Activated T-cell treated with anti-CD3 and anti-CD28 coated beads, Interleukin-2, amount 50 U/mL, for 4 hours (primary cell): ENCODE measurements around the gene MERTK. TPM values are rescaled to one million over a fixed set of nuclear protein-coding genes. Genes with fewer than 3 reads are reported as not detected.
"Not testable (repeated sequence)": the region's sequence is repeated elsewhere in the genome, so short reads cannot be mapped to it uniquely, and the experiment has no call there.

Experiments
- ATAC-seq, 2 donors: fragments of 200-7000 bp; cut with Tn5 transposase; one replicate each; pipeline ENCODE4 v1.10.0; 2021
- DNase-seq: peaks from one replicate; pipeline ENCODE4 v3.0.0-alpha.2; 2020
- H3K27me3 Mint-ChIP-seq: one replicate; pipeline ENCODE4 v1.8.0; 2021; ENCODE audit warnings: low read depth, mixed read lengths
- H3K36me3 Mint-ChIP-seq: one replicate; pipeline ENCODE4 v1.8.0; 2022; ENCODE audit warnings: mixed read lengths; ENCODE audit not compliant: insufficient read depth
- H3K4me1 Mint-ChIP-seq: one replicate; pipeline ENCODE4 v1.8.0; 2021; ENCODE audit warnings: low read depth, mixed read lengths
- H3K4me3 Mint-ChIP-seq: one replicate; pipeline ENCODE4 v1.8.0; 2021; ENCODE audit warnings: mild to moderate bottlenecking, moderate library complexity, mixed read lengths
- H3K9me3 Mint-ChIP-seq: one replicate; pipeline ENCODE4 v1.8.0; 2021; ENCODE audit warnings: mixed read lengths
- total RNA-seq, 3 donors: library from RNA; stranded (reverse); gene quantifications; one replicate each; pipeline ENCODE4 v1.2.1, GENCODE V29; 2021

The MERTK gene
- total RNA-seq, 3 donors from 2014 or later: 0.42 to 0.87 (median 0.63) TPM

- no peaks in the 10 kb centered on the region for H3K9me3 Mint-ChIP-seq
- no peak for DNase-seq
- no peaks in the 10 kb centered on the region for H3K36me3 Mint-ChIP-seq
- no peak overlapping the region for H3K4me3 Mint-ChIP-seq
- H3K4me1 Mint-ChIP-seq: peaks cover 4% of the 10 kb centered on the region
- no peak for ATAC-seq
- peaks cover 7% of the 10 kb centered on the region for H3K27me3 Mint-ChIP-seq
These were observed 133.8 kb downstream of the MERTK start for GRCh38 chr2:112032224-112032586.

- Mint-ChIP-seq H3K4me3 (no peak overlapping the region), H3K36me3 (no peaks in the 10 kb centered on the region), H3K27me3 (peaks cover 7% of the 10 kb centered on the region), H3K4me1 (peaks cover 4% of the 10 kb centered on the region), H3K9me3 (peaks cover 5% of the 10 kb centered on the region)
- ATAC-seq: no peak
- no peak for DNase-seq
These were observed 134.5 kb downstream of the MERTK start for GRCh38 chr2:112032689-112033465.

GRCh38 chr2:112033600-112033999 lies 135.2 kb downstream of the MERTK start:
- Mint-ChIP-seq H3K9me3 (peaks cover 5% of the 10 kb centered on the region), H3K27me3 (peaks cover 7% of the 10 kb centered on the region), H3K36me3 (no peaks in the 10 kb centered on the region), H3K4me1 (peaks cover 4% of the 10 kb centered on the region), H3K4me3 (no peak overlapping the region)
- no peak for ATAC-seq
- no peak for DNase-seq

GRCh38 chr2:112034924-112035323 lies 136.5 kb downstream of the MERTK start:
- Mint-ChIP-seq H3K4me3 (no peak overlapping the region), H3K9me3 (peaks cover 5% of the 10 kb centered on the region), H3K27me3 (peaks cover 6% of the 10 kb centered on the region), H3K36me3 (no peaks in the 10 kb centered on the region), H3K4me1 (peaks cover 4% of the 10 kb centered on the region)
- ATAC-seq: no peak
- no peak for DNase-seq

GRCh38 chr2:112035786-112036185 lies 137.4 kb downstream of the MERTK start:
- Mint-ChIP-seq H3K9me3 (peaks cover 5% of the 10 kb centered on the region), H3K27me3 (peaks cover 4% of the 10 kb centered on the region), H3K36me3 (no peaks in the 10 kb centered on the region), H3K4me1 (peaks cover 4% of the 10 kb centered on the region), H3K4me3 (no peak overlapping the region)
- ATAC-seq: no peak
- DNase-seq: no peak

- H3K9me3 Mint-ChIP-seq, H3K36me3 Mint-ChIP-seq, H3K27me3 Mint-ChIP-seq, DNase-seq, H3K4me1 Mint-ChIP-seq, ATAC-seq, H3K4me3 Mint-ChIP-seq: not testable (repeated sequence)
These were observed 141.1 kb downstream of the MERTK start for GRCh38 chr2:112039556-112039955.

GRCh38 chr2:112040066-112040465 lies 141.7 kb downstream of the MERTK start:
- H3K4me1 Mint-ChIP-seq, H3K36me3 Mint-ChIP-seq, H3K27me3 Mint-ChIP-seq, DNase-seq, ATAC-seq, H3K9me3 Mint-ChIP-seq, H3K4me3 Mint-ChIP-seq: not testable (repeated sequence)

- H3K4me3 Mint-ChIP-seq, DNase-seq, H3K27me3 Mint-ChIP-seq, H3K9me3 Mint-ChIP-seq, H3K36me3 Mint-ChIP-seq, H3K4me1 Mint-ChIP-seq, ATAC-seq: not testable (repeated sequence)
These were observed 143.1 kb downstream of the MERTK start for GRCh38 chr2:112041460-112041859.

- ATAC-seq: no peak
- Mint-ChIP-seq H3K4me1 (no peaks in the 10 kb centered on the region), H3K9me3 (peaks cover 4% of the 10 kb centered on the region), H3K27me3 (peaks cover 8% of the 10 kb centered on the region), H3K4me3 (no peak overlapping the region), H3K36me3 (no peaks in the 10 kb centered on the region)
- DNase-seq: no peak
These were observed 147.1 kb downstream of the MERTK start for GRCh38 chr2:112045446-112046014.

- ATAC-seq (no peak), DNase-seq (no peak)
- no peaks in the 10 kb centered on the region for H3K36me3 Mint-ChIP-seq
- H3K4me1 Mint-ChIP-seq: no peaks in the 10 kb centered on the region
- H3K9me3 Mint-ChIP-seq: peaks cover 4% of the 10 kb centered on the region
- H3K27me3 Mint-ChIP-seq: peaks cover 8% of the 10 kb centered on the region
- no peak overlapping the region for H3K4me3 Mint-ChIP-seq
These were observed 147.8 kb downstream of the MERTK start for GRCh38 chr2:112046231-112046630.

- DNase-seq (no peak), ATAC-seq (no peak)
- Mint-ChIP-seq H3K9me3 (peaks cover 4% of the 10 kb centered on the region), H3K4me3 (no peak overlapping the region), H3K36me3 (no peaks in the 10 kb centered on the region), H3K27me3 (peaks cover 8% of the 10 kb centered on the region), H3K4me1 (no peaks in the 10 kb centered on the region)
These were observed 149.3 kb downstream of the MERTK start for GRCh38 chr2:112047537-112048235.

- peaks cover 8% of the 10 kb centered on the region for H3K27me3 Mint-ChIP-seq
- no peaks in the 10 kb centered on the region for H3K36me3 Mint-ChIP-seq
- no peak for ATAC-seq
- H3K9me3 Mint-ChIP-seq: peaks cover 4% of the 10 kb centered on the region
- peaks cover under 1% of the 10 kb centered on the region for H3K4me1 Mint-ChIP-seq
- H3K4me3 Mint-ChIP-seq: no peak overlapping the region
- no peak for DNase-seq
These were observed 149.8 kb downstream of the MERTK start for GRCh38 chr2:112048236-112048592.

- H3K36me3 Mint-ChIP-seq: no peaks in the 10 kb centered on the region
- ATAC-seq (peak in 1 of 2 donors; percentile 46), DNase-seq (no peak)
- peaks cover 8% of the 10 kb centered on the region for H3K27me3 Mint-ChIP-seq
- peaks cover 4% of the 10 kb centered on the region for H3K9me3 Mint-ChIP-seq
- peaks cover 7% of the 10 kb centered on the region for H3K4me1 Mint-ChIP-seq
- no peak overlapping the region for H3K4me3 Mint-ChIP-seq
These were observed 150.5 kb downstream of the MERTK start for GRCh38 chr2:112048887-112049286.

GRCh38 chr2:112050316-112050715 lies 151.9 kb downstream of the MERTK start:
- H3K9me3 Mint-ChIP-seq: peaks cover 1% of the 10 kb centered on the region
- H3K36me3 Mint-ChIP-seq: no peaks in the 10 kb centered on the region
- no peak for ATAC-seq
- no peak for DNase-seq
- peaks cover 8% of the 10 kb centered on the region for H3K27me3 Mint-ChIP-seq
- H3K4me3 Mint-ChIP-seq: no peak overlapping the region
- H3K4me1 Mint-ChIP-seq: peaks cover 9% of the 10 kb centered on the region
